Heart right ventricle (tissue), 16 donors: Measurements from ENCODE around the gene HSD3B1. TPM values are rescaled to one million over a fixed set of nuclear protein-coding genes. Genes with fewer than 3 reads are reported as not detected.
"Not testable (repeated sequence)": the region's sequence is repeated elsewhere in the genome, so short reads cannot be mapped to it uniquely, and the experiment has no call there.

Experiments used
- ATAC-seq, 8 donors: fragments of 200-7000 bp; cut with Tn5 transposase; one replicate each; pipeline ENCODE4 v1.9.1; 2020; ENCODE audit warnings: mild to moderate bottlenecking in 8 of 8, moderate library complexity in 8 of 8, moderate number of reproducible peaks in 1 of 8
- DNase-seq, 2 donors: peaks; one replicate each; pipeline ENCODE4 v3.0.0-alpha.2; 2020
- H3K27ac ChIP-seq, 10 donors: fragments of 200-600 bp; sonication (generic) in 2 of 10; one replicate each; pipeline versions ENCODE4 v1.5.0 to v1.8.0; 2020 to 2022; ENCODE audit warnings: mild to moderate bottlenecking in 3 of 10
- H3K27me3 ChIP-seq, 7 donors: fragments of 200-600 bp; one replicate each; pipeline ENCODE4 v1.8.0; 2021 to 2022; ENCODE audit warnings: mild to moderate bottlenecking in 2 of 7
- H3K36me3 ChIP-seq, 9 donors: fragments of 200-600 bp; sonication (generic) in 1 of 9; one replicate each; pipeline versions ENCODE4 v1.5.0 to v1.8.0; 2020 to 2022; ENCODE audit warnings: mild to moderate bottlenecking in 2 of 9
- H3K4me1 ChIP-seq, 9 donors: fragments of 200-600 bp; sonication (generic) in 1 of 9; one replicate each; pipeline versions ENCODE4 v1.5.0 to v1.8.0; 2020 to 2022; ENCODE audit warnings: mild to moderate bottlenecking in 4 of 9
- H3K4me3 ChIP-seq, 10 donors: fragments of 200-600 bp; sonication (generic) in 2 of 10; one replicate each; pipeline versions ENCODE4 v1.5.0 to v1.8.0; 2020 to 2022; ENCODE audit warnings: mild to moderate bottlenecking in 7 of 10, moderate library complexity in 2 of 10
- H3K9me3 ChIP-seq, 11 donors: fragments of 200-600 bp in 10 of 11; sonication (generic) in 2 of 11; one replicate each; pipeline versions ENCODE4 v1.5.0 to v1.8.0; 2013 to 2022; ENCODE audit warnings: mild to moderate bottlenecking in 2 of 11, control low read depth in 1 of 11, moderate library complexity in 1 of 11
- WGBS, 2 donors: extraction: QIAGEN DNeasy Blood & Tissue Kit; methylation state at CpG; one replicate each; pipeline ENCODE4 v1.1.7; 2013; ENCODE audit warnings: inconsistent platforms in 1 of 2; 5-methylcytosine and 5-hydroxymethylcytosine counted together
- intact Hi-C, 10 donors: fragments of 100-400 bp; cut with DNase I; formaldehyde crosslinking; loops; one replicate each; pipeline versions ENCODE4 v1.11.1 to v1.14.2; 2022
- polyA plus RNA-seq, 2 donors: library from polyadenylated mRNA; stranded (reverse); fragments of 200-250 nt; gene quantifications; one replicate each; pipeline ENCODE4 v1.2.3, GENCODE V29; 2013
- total RNA-seq, 10 donors: library from RNA; stranded (reverse); fragmentation: NEBNext Ultra II Directional in 3 of 10; extraction: Animal tissue kit (Norgen Biotek cat#: 25700) in 3 of 10; gene quantifications; one replicate each; pipeline versions ENCODE4 v1.2.1 to v1.2.4, GENCODE V29; 2021 to 2023
- TF ChIP-seq, protein P1 (sequence below), 9 donors: fragments of 200-600 bp; sonication (generic) in 2 of 9; IDR thresholded peaks; one replicate each; pipeline versions ENCODE4 v1.5.0 to v1.8.0; 2021 to 2022; ENCODE audit warnings: antibody characterized with exemption in 9 of 9, mild to moderate bottlenecking in 5 of 9, moderate library complexity in 1 of 9
- donor health status: Arrhythmogenic right ventricular cardiomyopathy.
- donor health status: ischemic (EF 13 %, LVEDD 7.1; RV severe dilation, severe dysfunction).
- donor health status: healthy with polysubstance abuse.
- donor health status: DM: no; HTN: yes; CAD: no.
- donor health status: DM: no; HTN: no; CAD: no.
- donor health status: ischemic (EF 25% LVEDD 6.9; RV normal size, moderate dysfunction).
- donor health status: ischemic (EF 25% LVEDD 5.7; RV mildly dilated, moderate dysfunction).
- donor health status: healthy.
- donor health status: DM: yes; HTN: yes; CAD: no.
- donor health status: Ischemic cardiomyopathy.
- donor health status: ischemic (EF 35%, LVEDD 5.7; RV mildly dilated, moderate dysfunction).
- donor health status: nonischemic (EF 11% LVEDD 7.7; RV severe dilation, severe dysfunction).
- donor health status: DM: yes; HTN: yes; CAD: no.
- donor health status: PGD.
- donor health status: ischemic (EF 29% LVEDD 5.4; RV normal size, mild dysfunction).
- donor health status: nonischemic (EF 23%, LVEDD 6.1; RV moderate dilation, normal function).

Gene HSD3B1
- total and polyA plus RNA-seq, 12 donors: not detected

- Histone ChIP-seq H3K36me3 (no peaks in the 10 kb centered on the region), H3K27me3 (no peaks in the 10 kb centered on the region), H3K4me1 (peaks cover 0 to 16% (median 0%) of the 10 kb centered on the region in 9 donors), H3K27ac (no peak overlapping the region), H3K9me3 (no peaks in the 10 kb centered on the region), H3K4me3 (no peak overlapping the region)
- intact Hi-C loops: loop anchor here in 1 of 10 donors (10.0 kb wide), 1 partner anchor 248 kb away; no protein-coding TSS in a partner anchor
- TF ChIP-seq, protein P1, sequence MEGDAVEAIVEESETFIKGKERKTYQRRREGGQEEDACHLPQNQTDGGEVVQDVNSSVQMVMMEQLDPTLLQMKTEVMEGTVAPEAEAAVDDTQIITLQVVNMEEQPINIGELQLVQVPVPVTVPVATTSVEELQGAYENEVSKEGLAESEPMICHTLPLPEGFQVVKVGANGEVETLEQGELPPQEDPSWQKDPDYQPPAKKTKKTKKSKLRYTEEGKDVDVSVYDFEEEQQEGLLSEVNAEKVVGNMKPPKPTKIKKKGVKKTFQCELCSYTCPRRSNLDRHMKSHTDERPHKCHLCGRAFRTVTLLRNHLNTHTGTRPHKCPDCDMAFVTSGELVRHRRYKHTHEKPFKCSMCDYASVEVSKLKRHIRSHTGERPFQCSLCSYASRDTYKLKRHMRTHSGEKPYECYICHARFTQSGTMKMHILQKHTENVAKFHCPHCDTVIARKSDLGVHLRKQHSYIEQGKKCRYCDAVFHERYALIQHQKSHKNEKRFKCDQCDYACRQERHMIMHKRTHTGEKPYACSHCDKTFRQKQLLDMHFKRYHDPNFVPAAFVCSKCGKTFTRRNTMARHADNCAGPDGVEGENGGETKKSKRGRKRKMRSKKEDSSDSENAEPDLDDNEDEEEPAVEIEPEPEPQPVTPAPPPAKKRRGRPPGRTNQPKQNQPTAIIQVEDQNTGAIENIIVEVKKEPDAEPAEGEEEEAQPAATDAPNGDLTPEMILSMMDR (IDR thresholded peaks at IDR 0.05): no peak
- ATAC-seq: no peak
- 58 to 75% methylated on average over 3 of the region's 3 CpGs for WGBS, 2 donors
- no peak for DNase-seq
Measured at GRCh38 chr1:119556423-119556822, 49.4 kb downstream of the HSD3B1 start.

DNA sequence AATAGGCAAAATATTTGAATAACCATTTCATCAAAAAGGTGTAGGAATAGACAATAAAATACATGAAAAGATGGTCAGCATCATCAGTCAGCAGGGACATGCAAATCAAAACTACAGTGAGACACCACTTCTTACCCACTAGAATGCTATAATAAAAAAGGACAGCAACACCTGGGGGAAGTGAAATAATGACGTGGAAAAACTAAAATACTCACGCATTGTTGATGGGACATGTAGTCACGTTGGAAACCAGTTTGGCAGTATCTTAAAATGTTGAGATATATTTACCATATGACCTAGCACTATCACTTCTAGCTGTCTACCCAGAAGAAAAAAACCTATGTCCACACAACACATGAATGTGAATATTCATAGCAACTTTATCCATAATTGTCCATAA is 53.4 kb downstream of the HSD3B1 start:
- H3K27ac ChIP-seq, H3K4me3 ChIP-seq, intact Hi-C loops, H3K36me3 ChIP-seq, H3K4me1 ChIP-seq, H3K9me3 ChIP-seq, H3K27me3 ChIP-seq, DNase-seq: not testable (repeated sequence)
- WGBS, 2 donors: 53 to 70% methylated on average over 3 of the region's 3 CpGs
- ATAC-seq: peak in 1 of 8 donors; percentile 44

DNA sequence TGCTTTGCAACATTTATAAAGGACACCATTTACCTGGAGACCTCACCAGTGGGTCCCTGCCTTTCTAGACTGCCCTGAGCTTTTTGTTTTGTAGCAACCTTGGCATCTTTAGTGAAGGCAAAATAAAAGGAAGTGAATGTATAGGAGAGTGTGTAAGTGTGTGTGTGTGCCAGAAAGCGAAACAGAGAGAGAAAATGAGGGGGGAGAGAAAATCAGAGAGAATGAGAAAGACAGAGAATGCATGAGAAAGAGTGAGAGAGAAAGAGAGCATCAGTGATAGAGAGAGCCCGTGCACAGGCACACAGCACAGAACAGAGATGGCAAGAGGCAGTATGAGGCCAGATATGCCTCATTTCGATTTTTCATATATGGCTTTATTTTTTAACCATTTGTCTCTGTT is 57.5 kb downstream of the HSD3B1 start:
- Histone ChIP-seq H3K36me3 (no peaks in the 10 kb centered on the region), H3K4me1 (peaks cover 0 to 15% (median 0%) of the 10 kb centered on the region in 9 donors), H3K9me3 (no peaks in the 10 kb centered on the region), H3K4me3 (no peak overlapping the region), H3K27me3 (no peaks in the 10 kb centered on the region), H3K27ac (no peak overlapping the region)
- intact Hi-C loops: no loop called here
- no peak for DNase-seq
- 88 to 93% methylated on average over 3 of the region's 3 CpGs for WGBS, 2 donors
- TF ChIP-seq, protein P1 (IDR thresholded peaks at IDR 0.05): no peak
- no peak for ATAC-seq

Other genes with a start within 250 kb of the HSD3B1 start
- gene HAO2, start 138.4 kb upstream of the HSD3B1 start, total RNA-seq: not detected
- under 1 TPM in 1 of 2 donors, not detected in 1; 0.01 TPM for gene HAO2, start 138.4 kb upstream of the HSD3B1 start, polyA plus RNA-seq
- not detected for gene HSD3B2, start 92.1 kb upstream of the HSD3B1 start, total RNA-seq
- under 1 TPM in 1 of 2 donors, not detected in 1; 0.04 TPM for gene HSD3B2, start 92.1 kb upstream of the HSD3B1 start, polyA plus RNA-seq
- gene ZNF697, start 141.1 kb downstream of the HSD3B1 start, total RNA-seq: 10 to 100 TPM in 7 of 10 donors, 1 to 10 TPM in 3; 7.7 to 14.1 (median 10.4) TPM
- gene ZNF697, start 141.1 kb downstream of the HSD3B1 start, polyA plus RNA-seq: 1 to 10 TPM; 2.3 to 3.1 TPM
- 1 to 10 TPM; 3.8 to 8.9 (median 5.0) TPM for gene PHGDH, start 204.7 kb downstream of the HSD3B1 start, total RNA-seq
- gene PHGDH, start 204.7 kb downstream of the HSD3B1 start, polyA plus RNA-seq: 10 to 100 TPM in 1 of 2 donors, 1 to 10 TPM in 1; 4.5 to 23.4 TPM